Naive thymus-derived CD4-positive, alpha-beta T cell (primary cell): ENCODE results near the gene COIL. TPM values are rescaled to one million over a fixed set of nuclear protein-coding genes. Genes with fewer than 3 reads are reported as not detected.

Source experiments
- ATAC-seq: fragments of 150-1000 bp; cut with Tn5 transposase; 2 replicates; pipeline ENCODE4 v1.10.0; 2021; ENCODE audit warnings: mild to moderate bottlenecking, moderate library complexity
- CTCF ChIA-PET: fragments of 350-600 bp; sonication (Branson Sonifier 250); formaldehyde crosslinking; loops from one replicate; lab custom pipeline; 2021; ENCODE audit warnings: antibody characterized with exemption; lab: Charles Lee
- POLR2A ChIA-PET: fragments of 350-600 bp; sonication (Branson Sonifier 250); formaldehyde crosslinking; loops from one replicate; lab custom pipeline; 2021; ENCODE audit warnings: antibody characterized with exemption, inconsistent platforms; lab: Charles Lee
- DNase-seq, 9 donors: peaks; one replicate each; pipeline versions ENCODE4 v3.0.0 to v3.0.0-alpha.2; 2020 to 2022; ENCODE audit warnings: mixed read lengths in 1 of 9
- H3K27ac ChIP-seq: one replicate; pipeline ENCODE4 v1.7.0; 2013; ENCODE audit warnings: mild to moderate bottlenecking, low read depth, low read length, moderate library complexity
- H3K27me3 ChIP-seq, 2 donors: one replicate each; pipeline ENCODE4 v1.7.0; 2013; ENCODE audit warnings: low read length in 2 of 2, mild to moderate bottlenecking in 2 of 2, moderate library complexity in 2 of 2; ENCODE audit not compliant: control insufficient read depth in 2 of 2, insufficient read depth in 2 of 2
- H3K36me3 ChIP-seq, 3 experiments: 1 replicate in 2 of 3; 2 replicates in 1 of 3; pipeline ENCODE4 v1.7.0; 2013; ENCODE audit warnings: low read length in 3 of 3, mild to moderate bottlenecking in 3 of 3, moderate library complexity in 1 of 3; ENCODE audit not compliant: insufficient read depth in 3 of 3, control insufficient read depth in 2 of 3
- H3K4me1 ChIP-seq, 2 donors: one replicate each; pipeline ENCODE4 v1.7.0; 2013; ENCODE audit warnings: low read length in 2 of 2, mild to moderate bottlenecking in 2 of 2, moderate library complexity in 1 of 2; ENCODE audit not compliant: control insufficient read depth in 2 of 2, insufficient read depth in 2 of 2
- H3K4me3 ChIP-seq: 2 replicates; pipeline ENCODE4 v1.7.0; 2013; ENCODE audit warnings: mild to moderate bottlenecking, low read length
- H3K9me3 ChIP-seq, 3 experiments: 1 replicate in 2 of 3; 2 replicates in 1 of 3; pipeline ENCODE4 v1.7.0; 2013; ENCODE audit warnings: low read length in 3 of 3; ENCODE audit not compliant: control insufficient read depth in 2 of 3
- H3K27ac Mint-ChIP-seq, 9 donors: one replicate each; pipeline ENCODE4 v1.8.0; 2020 to 2022; ENCODE audit warnings: mixed read lengths in 9 of 9, mild to moderate bottlenecking in 8 of 9, moderate library complexity in 5 of 9, inconsistent platforms in 2 of 9
- H3K27me3 Mint-ChIP-seq, 5 donors: one replicate each; pipeline ENCODE4 v1.8.0; 2021 to 2022; ENCODE audit warnings: mixed read lengths in 5 of 5, mild to moderate bottlenecking in 1 of 5
- H3K36me3 Mint-ChIP-seq, 5 donors: one replicate each; pipeline ENCODE4 v1.8.0; 2020 to 2022; ENCODE audit warnings: mixed read lengths in 5 of 5, mild to moderate bottlenecking in 3 of 5, inconsistent platforms in 1 of 5
- H3K4me1 Mint-ChIP-seq, 7 donors: one replicate each; pipeline ENCODE4 v1.8.0; 2020 to 2022; ENCODE audit warnings: mixed read lengths in 7 of 7, mild to moderate bottlenecking in 3 of 7, inconsistent platforms in 1 of 7
- H3K4me3 Mint-ChIP-seq, 10 donors: one replicate each; pipeline ENCODE4 v1.8.0; 2020 to 2022; ENCODE audit warnings: mild to moderate bottlenecking in 10 of 10, mixed read lengths in 10 of 10, moderate library complexity in 6 of 10, inconsistent platforms in 2 of 10
- H3K9me3 Mint-ChIP-seq, 11 donors: one replicate each; pipeline ENCODE4 v1.8.0; 2020 to 2022; ENCODE audit warnings: mixed read lengths in 11 of 11, mild to moderate bottlenecking in 4 of 11, inconsistent platforms in 1 of 11, moderate library complexity in 1 of 11
- intact Hi-C, 2 donors: fragments of 100-400 bp; cut with micrococcal nuclease; formaldehyde crosslinking; loops; one replicate each; pipeline ENCODE4 v1.15.1; 2023
- polyA plus RNA-seq, 2 donors: library from polyadenylated mRNA; unstranded; fragments of 300-500 nt; fragmentation: Illumina TruSeq; gene quantifications; one replicate each; pipeline ENCODE4 v1.2.3, GENCODE V29; 2021
- total RNA-seq, 6 experiments: library from RNA in 5 of 6; stranded (reverse) in 5 of 6; gene quantifications; 1 replicate in 5 of 6; 2 replicates in 1 of 6; pipeline ENCODE4 v1.2.3 and lab custom pipeline; 2021 to 2026

COIL gene
- total and polyA plus RNA-seq, 7 experiments from 2014 or later = 13.0 to 22.7 (median 18.6) TPM

- no peak for ATAC-seq
- ChIA-PET CTCF (interaction anchor here (0.6 to 3.0 kb wide), 3 partner anchors 9 to 47 kb away, joined by 3 to 10 read pairs (median 3); no protein-coding TSS in a partner anchor), POLR2A (no interaction called here)
- intact Hi-C loops = no loop called here
- Mint-ChIP-seq H3K27me3 (no peaks in the 10 kb centered on the region), H3K27ac (peak overlapping the region in 1 of 9 donors; percentile 43), H3K4me1 (peaks cover 0 to 14% (median 0%) of the 10 kb centered on the region in 7 donors), H3K36me3 (peaks cover 28 to 76% (median 64%) of the 10 kb centered on the region in 5 donors), H3K9me3 (peaks cover 0 to 16% (median 4%) of the 10 kb centered on the region in 11 donors), H3K4me3 (no peak overlapping the region)
- no peaks in the 10 kb centered on the region for H3K4me1 ChIP-seq
- H3K9me3 ChIP-seq = peaks cover 0 to 15% (median 3%) of the 10 kb centered on the region in 3 experiments
- DNase-seq = no peak
- H3K36me3 ChIP-seq = peaks cover 12 to 88% (median 21%) of the 10 kb centered on the region in 3 experiments
- no peak overlapping the region for H3K27ac ChIP-seq
- H3K27me3 ChIP-seq = no peaks in the 10 kb centered on the region
- no peak overlapping the region for H3K4me3 ChIP-seq
Observed at GRCh38 chr17:56892333-56892732, 68.5 kb downstream of the COIL start.

- ChIA-PET CTCF (interaction anchor here (0.6 to 1.3 kb wide), 2 partner anchors 9 to 48 kb away, joined by 3 read pairs; no protein-coding TSS in a partner anchor), POLR2A (no interaction called here)
- H3K4me3 ChIP-seq = no peak overlapping the region
- H3K4me3 Mint-ChIP-seq = no peak overlapping the region
- intact Hi-C loops = loop anchor here (1.0 to 2.0 kb wide), 4 partner anchors 22 to 70 kb away; partner anchors contain the start of gene COIL (in 1 of the 2)
- H3K9me3 Mint-ChIP-seq = peaks cover 0 to 20% (median 6%) of the 10 kb centered on the region in 11 donors
- peaks cover 0 to 15% (median 3%) of the 10 kb centered on the region in 3 experiments for H3K9me3 ChIP-seq
- H3K27ac ChIP-seq = no peak overlapping the region
- DNase-seq = peak; percentile 16 to 61 (median 47)
- peaks cover 31 to 80% (median 65%) of the 10 kb centered on the region in 5 donors for H3K36me3 Mint-ChIP-seq
- H3K36me3 ChIP-seq = peaks cover 12 to 85% (median 21%) of the 10 kb centered on the region in 3 experiments
- H3K4me1 ChIP-seq = no peaks in the 10 kb centered on the region
- peak; percentile 74 for ATAC-seq
- no peaks in the 10 kb centered on the region for H3K27me3 Mint-ChIP-seq
- no peaks in the 10 kb centered on the region for H3K27me3 ChIP-seq
- peaks cover 0 to 12% (median 0%) of the 10 kb centered on the region in 7 donors for H3K4me1 Mint-ChIP-seq
- no peak overlapping the region for H3K27ac Mint-ChIP-seq
Observed at GRCh38 chr17:56891751-56892150, 69.1 kb downstream of the COIL start.

GRCh38 chr17:56890906-56891674, 69.8 kb downstream of the COIL start:
- Mint-ChIP-seq H3K9me3 (peaks cover 0 to 20% (median 6%) of the 10 kb centered on the region in 11 donors), H3K4me1 (peaks cover 0 to 12% (median 0%) of the 10 kb centered on the region in 7 donors), H3K27ac (no peak overlapping the region), H3K27me3 (no peaks in the 10 kb centered on the region), H3K36me3 (peaks cover 31 to 80% (median 70%) of the 10 kb centered on the region in 5 donors), H3K4me3 (no peak overlapping the region)
- ChIA-PET CTCF (interaction anchor here (1.3 kb wide), 1 partner anchor 48 kb away, joined by 3 read pairs; no protein-coding TSS in a partner anchor), POLR2A (no interaction called here)
- Histone ChIP-seq H3K36me3 (peaks cover 9 to 79% (median 21%) of the 10 kb centered on the region in 3 experiments), H3K4me1 (no peaks in the 10 kb centered on the region), H3K9me3 (peaks cover 0 to 15% (median 3%) of the 10 kb centered on the region in 3 experiments), H3K4me3 (no peak overlapping the region), H3K27me3 (no peaks in the 10 kb centered on the region), H3K27ac (no peak overlapping the region)
- DNase-seq = no peak
- ATAC-seq = no peak
- intact Hi-C loops = loop anchor here (1.0 to 2.0 kb wide), 4 partner anchors 22 to 70 kb away; partner anchors contain the start of gene COIL (in 1 of the 2)

GRCh38 chr17:56890390-56890789, 70.5 kb downstream of the COIL start:
- Mint-ChIP-seq H3K27ac (peak overlapping the region in 1 of 9 donors; percentile 20), H3K4me1 (peaks cover 0 to 13% (median 0%) of the 10 kb centered on the region in 7 donors), H3K9me3 (peaks cover 0 to 20% (median 6%) of the 10 kb centered on the region in 11 donors), H3K27me3 (no peaks in the 10 kb centered on the region), H3K4me3 (no peak overlapping the region), H3K36me3 (peaks cover 30 to 75% (median 65%) of the 10 kb centered on the region in 5 donors)
- ChIA-PET CTCF (interaction anchor here (0.8 to 1.0 kb wide), 2 partner anchors 9 to 49 kb away, joined by 3 to 5 read pairs; no protein-coding TSS in a partner anchor), POLR2A (no interaction called here)
- DNase-seq (no peak), ATAC-seq (no peak)
- intact Hi-C loops = loop anchor here in 1 of 2 donors (2.0 kb wide), 1 partner anchor 50 kb away; no protein-coding TSS in a partner anchor
- Histone ChIP-seq H3K4me1 (no peaks in the 10 kb centered on the region), H3K27me3 (no peaks in the 10 kb centered on the region), H3K9me3 (peaks cover 0 to 15% (median 3%) of the 10 kb centered on the region in 3 experiments), H3K27ac (no peak overlapping the region), H3K4me3 (no peak overlapping the region), H3K36me3 (peaks cover 2 to 72% (median 17%) of the 10 kb centered on the region in 3 experiments)

Other genes with a start within 250 kb of the COIL start
- 1 to 10 TPM; 3.6 to 9.1 (median 5.4) TPM for gene C17orf67, start 127.1 kb downstream of the COIL start, total RNA-seq
- gene C17orf67, start 127.1 kb downstream of the COIL start, polyA plus RNA-seq = 1 to 10 TPM; 1.1 to 1.6 TPM
- 10 to 100 TPM; 23.7 to 39.2 (median 35.6) TPM for gene DGKE, start 126.9 kb downstream of the COIL start, total RNA-seq
- 1 to 10 TPM; 5.0 to 7.1 TPM for gene DGKE, start 126.9 kb downstream of the COIL start, polyA plus RNA-seq
- gene TRIM25, start 47.0 kb downstream of the COIL start, total RNA-seq = 100 to 1,000 TPM in 1 of 5 experiments, 10 to 100 TPM in 4; 45.9 to 133 (median 61.8) TPM
- 1 to 10 TPM; 4.8 to 8.1 TPM for gene TRIM25, start 47.0 kb downstream of the COIL start, polyA plus RNA-seq
- gene SCPEP1, start 17.1 kb upstream of the COIL start, total RNA-seq = 10 to 100 TPM in 4 of 5 experiments, 1 to 10 TPM in 1; 8.4 to 81.6 (median 27.1) TPM
- gene SCPEP1, start 17.1 kb upstream of the COIL start, polyA plus RNA-seq = 10 to 100 TPM; 28.9 to 33.7 TPM
- gene AKAP1, start 124.2 kb upstream of the COIL start, total RNA-seq = 10 to 100 TPM; 22.2 to 35.8 (median 34.3) TPM
- gene AKAP1, start 124.2 kb upstream of the COIL start, polyA plus RNA-seq = 10 to 100 TPM; 13.2 to 26.6 TPM